ENCODE results near the gene FNBP1L. TPM values are rescaled to one million over a fixed set of nuclear protein-coding genes. Genes with fewer than 3 reads are reported as not detected.

FNBP1L gene
- total RNA-seq, 1 experiment from 2014 or later: 119 TPM

- DNase-seq: no peak
- Histone ChIP-seq H3K23ac (ENCODE audit: insufficient read length, low read depth, low read length) (no peak overlapping the region), H3K27me3 (ENCODE audit: insufficient read depth, low read length) (no peaks in the 10 kb centered on the region; the same call in 1 of the 2 replicates), H2BK15ac (ENCODE audit: low read depth, low read length) (no peak overlapping the region), H3K14ac (ENCODE audit: insufficient read depth, low read length) (no peak overlapping the region), H3K4ac (ENCODE audit: low read depth, low read length) (no peak overlapping the region), H4K8ac (replicated peaks; ENCODE audit: insufficient read length, low read depth, low read length) (no peak overlapping the region), H3K79me2 (ENCODE audit: insufficient read depth, low read length) (no peaks in the 10 kb centered on the region), H2AK5ac (ENCODE audit: insufficient read length, low read length) (no peak overlapping the region), H3T11ph (ENCODE audit: low read length) (no peak overlapping the region), H3K4me2 (ENCODE audit: insufficient read depth, insufficient read length, low read length) (no peak overlapping the region), H3K9me3 (ENCODE audit: control insufficient read depth, low read depth, low read length) (no peaks in the 10 kb centered on the region), H4K91ac (ENCODE audit: insufficient read length, low read depth, low read length) (no peak overlapping the region), H3K23me2 (ENCODE audit: insufficient read length, low read depth, low read length, poor library complexity, severe bottlenecking) (no peaks in the 10 kb centered on the region), H4K20me1 (ENCODE audit: control insufficient read depth, insufficient read depth, insufficient read length) (no peaks in the 10 kb centered on the region), H3K27ac (ENCODE audit: insufficient read length, low read depth, low read length) (no peak overlapping the region), H4K5ac (ENCODE audit: insufficient read length, low read depth, low read length) (no peak overlapping the region), H3K79me1 (ENCODE audit: insufficient read depth, low read depth, low read length, poor library complexity, severe bottlenecking) (no peaks in the 10 kb centered on the region), H2BK120ac (ENCODE audit: low read depth, low read length, poor library complexity, severe bottlenecking) (no peak overlapping the region), H2BK20ac (ENCODE audit: low read depth, low read length, poor library complexity, severe bottlenecking) (no peak overlapping the region), H2BK5ac (ENCODE audit: insufficient read length, low read length) (no peak overlapping the region), H3K56ac (ENCODE audit: insufficient read length, low read depth, low read length) (no peak overlapping the region), H3K4me1 (ENCODE audit: insufficient read depth, low read length) (no peaks in the 10 kb centered on the region; the same call in 1 of the 2 replicates), H2BK12ac (ENCODE audit: insufficient read length, low read depth, low read length) (no peak overlapping the region), H3K18ac (ENCODE audit: insufficient read length, low read depth, low read length) (no peak overlapping the region), H3K9ac (ENCODE audit: extremely low read depth, insufficient read length, low read length) (no peak overlapping the region), H2AFZ (ENCODE audit: low read length) (no peak overlapping the region)
- no peaks in the 10 kb centered on the region for H3K9me3 Mint-ChIP-seq
- H3K27ac Mint-ChIP-seq: no peak overlapping the region; a peak in 1 of 7 replicates
- H3K36me3 Mint-ChIP-seq (ENCODE audit: insufficient read depth in 1 of 3, low read depth in 3 of 3): peaks cover 3 to 21% (median 5%) of the 10 kb centered on the region in 3 experiments; a peak in 6 of 7 replicates
- peaks cover 12 to 16% of the 10 kb centered on the region in 2 experiments for H3K4me1 Mint-ChIP-seq
- no peak for TF ChIP-seq CTCF (conservative IDR thresholded peaks at IDR 0.05)
- H3K27me3 Mint-ChIP-seq (ENCODE audit: low read depth): no peaks in the 10 kb centered on the region
- no CpG with 5 or more reads among the region's 23 CpGs for WGBS (ENCODE audit: extremely low coverage, insufficient read length, low lambda C conversion rate)
- no peak overlapping the region for H3K4me3 Mint-ChIP-seq
Measured at GRCh38 chr1:93581917-93582850, 134.3 kb downstream of the FNBP1L start.
